Erythroblast (primary cell): ENCODE measurements around the gene FGD3.

Experiments used
- GATA1 ChIP-seq: IDR thresholded peaks from 2 replicates; pipeline ENCODE4 v1.6.1; 2011; ENCODE audit warnings: low read depth, mild to moderate bottlenecking, control low read depth, low read length, moderate library complexity
- POLR2A ChIP-seq: IDR thresholded peaks from 2 replicates; pipeline ENCODE4 v1.6.1; 2011; ENCODE audit warnings: mild to moderate bottlenecking, low read length

DNA sequence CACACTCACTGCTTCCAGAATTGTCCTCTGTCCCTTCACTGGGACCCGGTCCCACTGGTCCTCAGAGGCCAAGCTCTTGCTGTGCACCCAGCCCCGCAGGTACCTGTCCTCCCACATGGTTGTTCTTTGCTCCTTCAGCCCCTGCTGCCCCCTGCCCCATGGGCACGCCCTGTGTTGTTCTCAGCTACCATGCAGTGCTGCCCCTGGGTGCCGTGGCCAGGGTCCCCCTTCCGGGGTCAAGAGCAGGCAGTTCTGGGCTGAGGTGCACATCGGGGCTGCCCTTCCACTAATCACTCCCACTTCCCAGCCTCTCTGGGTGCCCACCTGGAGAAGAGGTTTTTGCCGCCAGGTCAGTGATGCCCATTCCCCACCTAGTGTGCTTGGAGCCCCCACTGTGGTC lies 79.3 kb downstream of the FGD3 start:
- no peak for TF ChIP-seq POLR2A
- TF ChIP-seq GATA1, result no peak
